Activated naive CD8-positive, alpha-beta T cell treated with anti-CD3 and anti-CD28 coated beads, Interleukin-2, amount 50 U/mL, for 16 hours (primary cell): ENCODE results near the gene KRTAP10-2.
"Not testable (repeated sequence)": the region's sequence is repeated elsewhere in the genome, so short reads cannot be mapped to it uniquely, and the experiment has no call there.

Experiments
- DNase-seq: peaks from one replicate; pipeline ENCODE4 v3.0.0-alpha.2; 2020; ENCODE audit warnings: low read depth, low spot score

The KRTAP10-2 gene

GRCh38 chr21:44514218-44514520 lies 37.1 kb downstream of the KRTAP10-2 start:
- no peak for DNase-seq

GRCh38 chr21:44513389-44514217 lies 37.7 kb downstream of the KRTAP10-2 start:
- no peak for DNase-seq

- DNase-seq = no peak
Observed at GRCh38 chr21:44512496-44513388, 38.6 kb downstream of the KRTAP10-2 start.

GRCh38 chr21:44511938-44512275 lies 39.4 kb downstream of the KRTAP10-2 start:
- DNase-seq = no peak

GRCh38 chr21:44511219-44511937 lies 39.9 kb downstream of the KRTAP10-2 start:
- no peak for DNase-seq

- DNase-seq = peak; percentile 60
Observed at GRCh38 chr21:44510508-44511218, 40.6 kb downstream of the KRTAP10-2 start.

- DNase-seq = no peak
Observed at GRCh38 chr21:44510109-44510507, 41.2 kb downstream of the KRTAP10-2 start.

GRCh38 chr21:44509539-44509938 lies 41.8 kb downstream of the KRTAP10-2 start:
- DNase-seq = no peak

- DNase-seq = no peak
Observed at GRCh38 chr21:44508711-44509445, 42.4 kb downstream of the KRTAP10-2 start.

GRCh38 chr21:44508426-44508710 lies 42.9 kb downstream of the KRTAP10-2 start:
- DNase-seq = no peak

- DNase-seq = no peak
Observed at GRCh38 chr21:44507673-44508425, 43.5 kb downstream of the KRTAP10-2 start.

- DNase-seq = no peak
Observed at GRCh38 chr21:44506279-44507255, 44.7 kb downstream of the KRTAP10-2 start.

- no peak for DNase-seq
Observed at GRCh38 chr21:44505673-44506278, 45.5 kb downstream of the KRTAP10-2 start.

GRCh38 chr21:44503901-44504399 lies 47.4 kb downstream of the KRTAP10-2 start:
- no peak for DNase-seq

- DNase-seq = not testable (repeated sequence)
Observed at GRCh38 chr21:44503006-44503889, 48.1 kb downstream of the KRTAP10-2 start.

GRCh38 chr21:44502171-44502958 lies 48.9 kb downstream of the KRTAP10-2 start:
- DNase-seq = no peak
